ENCODE data around the gene ECE2. TPM values are rescaled to one million over a fixed set of nuclear protein-coding genes. Genes with fewer than 3 reads are reported as not detected.
A peak's percentile ranks its signal among the peaks of the same experiment; 100 is the strongest.

Gene ECE2
- total RNA-seq, 2 donors from 2014 or later, result not detected

GRCh38 chr3:184306341-184306972 lies 30.6 kb downstream of the ECE2 start:
- H3K9me3 Mint-ChIP-seq, result no peaks in the 10 kb centered on the region
- Histone ChIP-seq H3K9me3 (ENCODE audit: control insufficient read depth, low read length) (no peaks in the 10 kb centered on the region), H3K27me3 (ENCODE audit: control insufficient read depth, insufficient read depth, low read length, poor library complexity, severe bottlenecking) (no peaks in the 10 kb centered on the region), H3K36me3 (ENCODE audit: control insufficient read depth, insufficient read depth, low read length) (peaks cover 78% of the 10 kb centered on the region), H3K9ac (ENCODE audit: extremely low read depth, low read length, poor library complexity, severe bottlenecking) (no peak overlapping the region), H3K4me1 (ENCODE audit: control insufficient read depth, insufficient read depth, low read length) (no peaks in the 10 kb centered on the region), H3K4me3 (ENCODE audit: low read length) (no peak overlapping the region), H3K27ac (ENCODE audit: low read depth, low read length) (no peak overlapping the region)
- H3K4me1 Mint-ChIP-seq, result no peaks in the 10 kb centered on the region
- DNase-seq, result no peak
- H3K27ac Mint-ChIP-seq, result no peak overlapping the region
- TF ChIP-seq, protein P1, sequence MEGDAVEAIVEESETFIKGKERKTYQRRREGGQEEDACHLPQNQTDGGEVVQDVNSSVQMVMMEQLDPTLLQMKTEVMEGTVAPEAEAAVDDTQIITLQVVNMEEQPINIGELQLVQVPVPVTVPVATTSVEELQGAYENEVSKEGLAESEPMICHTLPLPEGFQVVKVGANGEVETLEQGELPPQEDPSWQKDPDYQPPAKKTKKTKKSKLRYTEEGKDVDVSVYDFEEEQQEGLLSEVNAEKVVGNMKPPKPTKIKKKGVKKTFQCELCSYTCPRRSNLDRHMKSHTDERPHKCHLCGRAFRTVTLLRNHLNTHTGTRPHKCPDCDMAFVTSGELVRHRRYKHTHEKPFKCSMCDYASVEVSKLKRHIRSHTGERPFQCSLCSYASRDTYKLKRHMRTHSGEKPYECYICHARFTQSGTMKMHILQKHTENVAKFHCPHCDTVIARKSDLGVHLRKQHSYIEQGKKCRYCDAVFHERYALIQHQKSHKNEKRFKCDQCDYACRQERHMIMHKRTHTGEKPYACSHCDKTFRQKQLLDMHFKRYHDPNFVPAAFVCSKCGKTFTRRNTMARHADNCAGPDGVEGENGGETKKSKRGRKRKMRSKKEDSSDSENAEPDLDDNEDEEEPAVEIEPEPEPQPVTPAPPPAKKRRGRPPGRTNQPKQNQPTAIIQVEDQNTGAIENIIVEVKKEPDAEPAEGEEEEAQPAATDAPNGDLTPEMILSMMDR (conservative IDR thresholded peaks at IDR 0.05), result no peak
- 96 to 100% methylated on average over 2 to 4 of the region's 4 CpGs for WGBS, 2 experiments (ENCODE audit: insufficient coverage in 1 of 2, insufficient read length in 1 of 2)
- H3K27me3 Mint-ChIP-seq (ENCODE audit: insufficient read depth), result no peaks in the 10 kb centered on the region
- peaks cover 82% of the 10 kb centered on the region for H3K36me3 Mint-ChIP-seq (ENCODE audit: low read depth)
- H3K4me3 Mint-ChIP-seq, result no peak overlapping the region

DNA sequence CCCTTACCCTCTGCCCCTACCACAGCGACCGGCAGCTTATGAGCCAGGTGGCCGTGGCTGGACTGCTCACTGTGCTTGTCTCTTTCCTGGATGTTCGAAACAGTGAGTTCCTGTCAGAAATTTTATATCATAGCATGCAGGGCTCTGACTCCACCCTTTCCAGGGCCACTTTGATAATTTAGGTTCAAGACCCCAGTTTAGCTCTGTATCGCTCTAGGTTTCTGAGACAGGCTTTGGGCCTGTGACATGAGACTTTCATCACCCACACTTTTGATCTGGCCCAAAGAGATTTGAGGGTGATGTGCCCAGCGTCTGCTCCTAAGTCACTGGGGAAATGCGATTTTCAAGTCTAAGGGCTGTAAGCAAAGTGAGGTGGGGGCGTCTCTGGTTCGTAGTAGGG lies 32.1 kb downstream of the ECE2 start:
- H3K36me3 ChIP-seq (ENCODE audit: control insufficient read depth, insufficient read depth, low read length), result peaks cover 63% of the 10 kb centered on the region

DNA sequence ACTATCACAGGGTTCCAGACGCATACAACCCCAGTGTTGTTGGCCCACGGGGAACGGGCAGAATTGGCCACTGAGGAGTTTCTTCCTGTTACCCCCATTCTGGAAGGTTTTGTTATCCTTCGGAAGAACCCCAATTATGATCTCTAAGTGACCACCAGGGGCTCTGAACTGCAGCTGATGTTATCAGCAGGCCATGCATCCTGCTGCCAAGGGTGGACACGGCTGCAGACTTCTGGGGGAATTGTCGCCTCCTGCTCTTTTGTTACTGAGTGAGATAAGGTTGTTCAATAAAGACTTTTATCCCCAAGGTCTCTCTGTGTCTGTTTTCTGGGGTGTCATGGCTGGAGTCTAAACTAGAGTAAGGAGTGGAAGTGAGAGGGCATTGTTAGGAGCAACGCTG lies 32.9 kb downstream of the ECE2 start:
- Mint-ChIP-seq H3K4me3 (no peak overlapping the region), H3K4me1 (no peaks in the 10 kb centered on the region), H3K27ac (no peak overlapping the region), H3K36me3 (ENCODE audit: low read depth) (peaks cover 59% of the 10 kb centered on the region), H3K27me3 (ENCODE audit: insufficient read depth) (no peaks in the 10 kb centered on the region), H3K9me3 (no peaks in the 10 kb centered on the region)
- Histone ChIP-seq H3K27ac (ENCODE audit: low read depth, low read length) (no peak overlapping the region), H3K9me3 (ENCODE audit: control insufficient read depth, low read length) (no peaks in the 10 kb centered on the region), H3K9ac (ENCODE audit: extremely low read depth, low read length, poor library complexity, severe bottlenecking) (no peak overlapping the region), H3K36me3 (ENCODE audit: control insufficient read depth, insufficient read depth, low read length) (peaks cover 55% of the 10 kb centered on the region), H3K27me3 (ENCODE audit: control insufficient read depth, insufficient read depth, low read length, poor library complexity, severe bottlenecking) (no peaks in the 10 kb centered on the region), H3K4me1 (ENCODE audit: control insufficient read depth, insufficient read depth, low read length) (no peaks in the 10 kb centered on the region), H3K4me3 (ENCODE audit: low read length) (no peak overlapping the region)
- no peak for DNase-seq
- TF ChIP-seq, protein P1 (conservative IDR thresholded peaks at IDR 0.05), result peak; percentile 31
- WGBS, 2 experiments (ENCODE audit: insufficient coverage in 1 of 2, insufficient read length in 1 of 2), result 89 to 94% methylated on average over 6 to 7 of the region's 7 CpGs

More for the DNA sequence above, 32.1 kb downstream of the ECE2 start:
- Mint-ChIP-seq H3K4me3 (no peak overlapping the region), H3K4me1 (no peaks in the 10 kb centered on the region), H3K36me3 (ENCODE audit: low read depth) (peaks cover 67% of the 10 kb centered on the region), H3K27ac (no peak overlapping the region), H3K27me3 (ENCODE audit: insufficient read depth) (no peaks in the 10 kb centered on the region), H3K9me3 (no peaks in the 10 kb centered on the region)
- no peaks in the 10 kb centered on the region for H3K27me3 ChIP-seq (ENCODE audit: control insufficient read depth, insufficient read depth, low read length, poor library complexity, severe bottlenecking)
- no peak overlapping the region for H3K4me3 ChIP-seq (ENCODE audit: low read length)
- no peak overlapping the region for H3K27ac ChIP-seq (ENCODE audit: low read depth, low read length)
- TF ChIP-seq, protein P1 (conservative IDR thresholded peaks at IDR 0.05), result no peak
- H3K4me1 ChIP-seq (ENCODE audit: control insufficient read depth, insufficient read depth, low read length), result no peaks in the 10 kb centered on the region
- no peak overlapping the region for H3K9ac ChIP-seq (ENCODE audit: extremely low read depth, low read length, poor library complexity, severe bottlenecking)
- no peak for DNase-seq
- no peaks in the 10 kb centered on the region for H3K9me3 ChIP-seq (ENCODE audit: control insufficient read depth, low read length)
- 95 to 100% methylated on average over 4 to 9 of the region's 9 CpGs for WGBS, 2 experiments (ENCODE audit: insufficient coverage in 1 of 2, insufficient read length in 1 of 2)

Data from endodermal cell (in vitro differentiated cells).